Vagina (tissue), 2 donors: Measurements from ENCODE around the gene SYNE1. TPM values are rescaled to one million over a fixed set of nuclear protein-coding genes. Genes with fewer than 3 reads are reported as not detected.

Experiments
- DNase-seq, 2 donors: peaks; one replicate each; pipeline ENCODE4 v3.0.0-alpha.2; 2017; ENCODE audit errors: extremely low spot score in 2 of 2
- H3K27ac ChIP-seq: fragments of 200-600 bp; sonication (generic); one replicate; pipeline ENCODE4 v1.5.1; 2019
- H3K27me3 ChIP-seq: fragments of 200-600 bp; sonication (generic); one replicate; pipeline ENCODE4 v1.5.1; 2019
- H3K36me3 ChIP-seq, 2 donors: fragments of 200-600 bp; sonication (generic); one replicate each; pipeline ENCODE4 v1.5.1; 2017 to 2019
- H3K4me1 ChIP-seq: fragments of 200-600 bp; sonication (generic); one replicate; pipeline ENCODE4 v1.5.1; 2019
- H3K4me3 ChIP-seq, 2 donors: fragments of 200-600 bp; sonication (generic); 1 replicate in 1 of 2; 2 replicates in 1 of 2; pipeline ENCODE4 v1.5.1; 2016 to 2019
- H3K9me3 ChIP-seq: fragments of 200-600 bp; sonication (generic); one replicate; pipeline ENCODE4 v1.5.1; 2019
- CTCF ChIP-seq, 3 experiments: fragments of 450-650 bp in 2 of 3; fragments of 200-600 bp in 1 of 3; sonication (generic) in 1 of 3; IDR thresholded peaks; one replicate each; pipeline ENCODE4 v1.5.1; 2017 to 2019; ENCODE audit warnings: antibody characterized with exemption in 3 of 3, mild to moderate bottlenecking in 2 of 3, moderate library complexity in 2 of 3
- POLR2A ChIP-seq, 2 donors: fragments of 450-650 bp; IDR thresholded peaks; one replicate each; pipeline ENCODE4 v1.6.1; 2017; ENCODE audit warnings: antibody characterized with exemption in 2 of 2, mild to moderate bottlenecking in 2 of 2, moderate library complexity in 2 of 2
- POLR2AphosphoS5 ChIP-seq, 2 donors: sonication (generic); formaldehyde crosslinking; IDR thresholded peaks; one replicate each; pipeline ENCODE4 v1.9.0; 2017; ENCODE audit warnings: antibody characterized with exemption in 2 of 2, mild to moderate bottlenecking in 2 of 2, low read depth in 1 of 2; ENCODE audit not compliant: insufficient read depth in 1 of 2
- intact Hi-C: fragments of 100-400 bp; cut with DNase I; formaldehyde crosslinking; loops from one replicate; pipeline ENCODE4 v1.15.1; 2023
- total RNA-seq: library from RNA; depleted of rRNA; stranded (reverse); fragments of >200 nt; gene quantifications from one replicate; pipeline ENCODE4 v1.2.3, GENCODE V29; 2016

SYNE1 gene
- total RNA-seq, 1 donor from 2014 or later: 81.5 TPM

DNA sequence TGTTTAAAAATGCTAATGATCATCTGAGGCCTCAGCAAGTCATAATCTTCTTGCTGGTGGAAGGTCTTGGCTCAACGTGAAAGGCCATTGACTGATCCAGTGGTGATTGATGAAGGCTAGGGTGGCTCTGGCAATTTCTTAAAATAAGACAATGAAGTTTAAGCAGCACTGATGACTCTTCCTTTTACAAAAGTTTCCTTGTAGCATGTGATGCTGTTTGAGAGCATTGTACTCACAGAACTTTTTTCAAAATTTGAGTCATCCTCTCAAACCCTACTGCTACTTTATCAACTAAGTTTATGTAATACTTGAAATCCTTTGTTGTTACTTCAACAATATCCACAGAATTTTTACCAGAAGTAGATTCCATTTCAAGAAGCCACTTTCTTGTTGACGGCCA is 447.4 kb downstream of the SYNE1 start:
- Histone ChIP-seq H3K36me3 (no peaks in the 10 kb centered on the region), H3K4me1 (no peaks in the 10 kb centered on the region), H3K27me3 (no peaks in the 10 kb centered on the region), H3K27ac (no peak overlapping the region), H3K9me3 (no peaks in the 10 kb centered on the region), H3K4me3 (no peak overlapping the region)
- intact Hi-C loops: no loop called here
- TF ChIP-seq CTCF (IDR thresholded peaks at IDR 0.05): no peak
- no peak for TF ChIP-seq POLR2AphosphoS5 (IDR thresholded peaks at IDR 0.05; ENCODE audit: insufficient read depth in 1 of 2, low read depth in 1 of 2)
- TF ChIP-seq POLR2A (IDR thresholded peaks at IDR 0.05): no peak
- DNase-seq: no peak

- Histone ChIP-seq H3K4me3 (no peak overlapping the region), H3K4me1 (no peaks in the 10 kb centered on the region), H3K9me3 (no peaks in the 10 kb centered on the region), H3K27me3 (no peaks in the 10 kb centered on the region), H3K27ac (no peak overlapping the region), H3K36me3 (no peaks in the 10 kb centered on the region)
- intact Hi-C loops: no loop called here
- DNase-seq: no peak
- TF ChIP-seq POLR2AphosphoS5 (IDR thresholded peaks at IDR 0.05; ENCODE audit: insufficient read depth in 1 of 2, low read depth in 1 of 2): no peak
Measured at GRCh38 chr6:152188011-152188410, 449.2 kb downstream of the SYNE1 start.

- TF ChIP-seq CTCF (IDR thresholded peaks at IDR 0.05): no peak
- H3K4me1 ChIP-seq: no peaks in the 10 kb centered on the region
- no peaks in the 10 kb centered on the region for H3K27me3 ChIP-seq
- H3K4me3 ChIP-seq: no peak overlapping the region
- intact Hi-C loops: no loop called here
- no peaks in the 10 kb centered on the region for H3K9me3 ChIP-seq
- no peak for DNase-seq
- H3K36me3 ChIP-seq: no peaks in the 10 kb centered on the region
- no peak overlapping the region for H3K27ac ChIP-seq
Measured at GRCh38 chr6:152186840-152187239, 450.3 kb downstream of the SYNE1 start.

GRCh38 chr6:152184917-152185574 is 452.1 kb downstream of the SYNE1 start:
- Histone ChIP-seq H3K9me3 (no peaks in the 10 kb centered on the region), H3K27me3 (no peaks in the 10 kb centered on the region), H3K4me3 (no peak overlapping the region), H3K36me3 (no peaks in the 10 kb centered on the region), H3K4me1 (no peaks in the 10 kb centered on the region), H3K27ac (no peak overlapping the region)
- no peak for DNase-seq
- intact Hi-C loops: no loop called here
- no peak for TF ChIP-seq POLR2A (IDR thresholded peaks at IDR 0.05)
- no peak for TF ChIP-seq CTCF (IDR thresholded peaks at IDR 0.05)
- TF ChIP-seq POLR2AphosphoS5 (IDR thresholded peaks at IDR 0.05; ENCODE audit: insufficient read depth in 1 of 2, low read depth in 1 of 2): no peak

DNA sequence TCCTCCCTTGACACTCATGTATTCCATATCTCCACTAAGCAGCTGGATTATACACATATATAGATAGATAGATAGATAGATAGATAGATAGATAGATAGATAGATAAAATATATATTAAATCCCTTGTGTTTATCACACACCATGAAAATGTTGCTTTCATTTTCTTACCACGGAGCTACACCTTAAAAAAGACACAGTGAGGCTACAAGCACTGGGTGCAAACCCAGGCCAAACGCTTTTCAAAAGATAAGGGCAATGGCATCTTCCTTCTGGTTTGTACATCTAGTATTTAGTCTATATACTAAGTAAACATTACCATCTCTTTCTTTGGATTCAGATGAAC is 452.6 kb downstream of the SYNE1 start:
- no peaks in the 10 kb centered on the region for H3K36me3 ChIP-seq
- no peak overlapping the region for H3K4me3 ChIP-seq
- H3K4me1 ChIP-seq: no peaks in the 10 kb centered on the region
- H3K27me3 ChIP-seq: no peaks in the 10 kb centered on the region
- intact Hi-C loops: no loop called here
- no peak for DNase-seq
- no peaks in the 10 kb centered on the region for H3K9me3 ChIP-seq
- TF ChIP-seq POLR2AphosphoS5 (IDR thresholded peaks at IDR 0.05; ENCODE audit: insufficient read depth in 1 of 2, low read depth in 1 of 2) (no peak), CTCF (IDR thresholded peaks at IDR 0.05) (no peak), POLR2A (IDR thresholded peaks at IDR 0.05) (no peak)
- no peak overlapping the region for H3K27ac ChIP-seq
